H9 (cell line): ENCODE measurements around the gene SELENOF. TPM values are rescaled to one million over a fixed set of nuclear protein-coding genes. Genes with fewer than 3 reads are reported as not detected.

Source experiments
- DNase-seq: peaks from one replicate; pipeline ENCODE4 v3.0.0-alpha.2; 2017
- H2AFZ ChIP-seq: one replicate; pipeline ENCODE4 v1.6.1; 2013; ENCODE audit warnings: mild to moderate bottlenecking, low read length, control low read depth, moderate library complexity
- H2AK5ac ChIP-seq: 2 replicates; pipeline ENCODE4 v1.6.1; 2013; ENCODE audit warnings: low read length, control low read depth, mixed read lengths; ENCODE audit not compliant: insufficient read length
- H2BK120ac ChIP-seq: one replicate; pipeline ENCODE4 v1.6.1; 2013; ENCODE audit warnings: low read depth, mild to moderate bottlenecking, low read length, control low read depth, inconsistent platforms; ENCODE audit not compliant: poor library complexity, severe bottlenecking
- H2BK12ac ChIP-seq: 2 replicates; pipeline ENCODE4 v1.6.1; 2013; ENCODE audit warnings: low read length, control low read depth, mixed read lengths, low read depth; ENCODE audit not compliant: insufficient read length
- H2BK15ac ChIP-seq: 2 replicates; pipeline ENCODE4 v1.6.1; 2013; ENCODE audit warnings: low read depth, low read length, control low read depth
- H2BK20ac ChIP-seq: one replicate; pipeline ENCODE4 v1.6.1; 2013; ENCODE audit warnings: low read depth, mild to moderate bottlenecking, low read length, control low read depth, inconsistent platforms; ENCODE audit not compliant: poor library complexity, severe bottlenecking
- H2BK5ac ChIP-seq: 2 replicates; pipeline ENCODE4 v1.6.1; 2013; ENCODE audit warnings: low read length, control low read depth, mixed read lengths; ENCODE audit not compliant: insufficient read length
- H3K14ac ChIP-seq: 2 replicates; pipeline ENCODE4 v1.6.1; 2013; ENCODE audit warnings: low read length, control low read depth; ENCODE audit not compliant: insufficient read depth
- H3K18ac ChIP-seq: 2 replicates; pipeline ENCODE4 v1.6.1; 2013; ENCODE audit warnings: low read depth, mild to moderate bottlenecking, mixed read lengths, low read length, control low read depth; ENCODE audit not compliant: insufficient read length
- H3K23ac ChIP-seq: 2 replicates; pipeline ENCODE4 v1.6.1; 2013; ENCODE audit warnings: low read length, control low read depth, mixed read lengths, low read depth; ENCODE audit not compliant: insufficient read length
- H3K23me2 ChIP-seq: 2 replicates; pipeline ENCODE4 v1.6.1; 2013; ENCODE audit warnings: low read depth, mild to moderate bottlenecking, mixed read lengths, low read length, control low read depth; ENCODE audit not compliant: insufficient read length, poor library complexity, severe bottlenecking
- H3K27ac ChIP-seq: 2 replicates; pipeline ENCODE4 v1.5.1; 2013; ENCODE audit warnings: low read length, control low read depth, mixed read lengths, low read depth; ENCODE audit not compliant: insufficient read length
- H3K27me3 ChIP-seq: 2 replicates; pipeline ENCODE4 v1.6.1; 2013; ENCODE audit warnings: low read length, control low read depth, inconsistent platforms; ENCODE audit not compliant: insufficient read depth
- H3K4ac ChIP-seq: 2 replicates; pipeline ENCODE4 v1.6.1; 2013; ENCODE audit warnings: low read depth, mild to moderate bottlenecking, control low read depth, inconsistent platforms, low read length, moderate library complexity
- H3K4me1 ChIP-seq: 2 replicates; pipeline ENCODE4 v1.6.1; 2013; ENCODE audit warnings: low read length, control low read depth, inconsistent platforms; ENCODE audit not compliant: insufficient read depth
- H3K4me2 ChIP-seq: 2 replicates; pipeline ENCODE4 v1.6.1; 2013; ENCODE audit warnings: low read length, control low read depth, mixed read lengths; ENCODE audit not compliant: insufficient read length, insufficient read depth
- H3K56ac ChIP-seq: 2 replicates; pipeline ENCODE4 v1.6.1; 2013; ENCODE audit warnings: low read depth, mild to moderate bottlenecking, mixed read lengths, low read length, control low read depth; ENCODE audit not compliant: insufficient read length
- H3K79me1 ChIP-seq: 2 replicates; pipeline ENCODE4 v1.6.1; 2013; ENCODE audit warnings: low read depth, mild to moderate bottlenecking, moderate library complexity, low read length, control low read depth, inconsistent platforms; ENCODE audit not compliant: insufficient read depth, poor library complexity, severe bottlenecking
- H3K79me2 ChIP-seq: 2 replicates; pipeline ENCODE4 v1.6.1; 2013; ENCODE audit warnings: low read length, control low read depth, inconsistent platforms; ENCODE audit not compliant: insufficient read depth
- H3K9ac ChIP-seq: 2 replicates; pipeline ENCODE4 v1.6.1; 2013; ENCODE audit warnings: low read length, control low read depth, mixed read lengths; ENCODE audit not compliant: insufficient read length; ENCODE audit errors: extremely low read depth
- H3K9me3 ChIP-seq: one replicate; pipeline ENCODE4 v1.6.1; 2013; ENCODE audit warnings: low read depth, low read length, inconsistent platforms; ENCODE audit not compliant: control insufficient read depth
- H3T11ph ChIP-seq: one replicate; pipeline ENCODE4 v1.6.1; 2013; ENCODE audit warnings: mild to moderate bottlenecking, low read length, control low read depth, inconsistent platforms
- H4K20me1 ChIP-seq: one replicate; pipeline ENCODE4 v1.6.1; 2013; ENCODE audit not compliant: control insufficient read depth, insufficient read length, insufficient read depth
- H4K5ac ChIP-seq: 2 replicates; pipeline ENCODE4 v1.6.1; 2013; ENCODE audit warnings: low read depth, mild to moderate bottlenecking, mixed read lengths, low read length, control low read depth; ENCODE audit not compliant: insufficient read length
- H4K8ac ChIP-seq: replicated peaks from 2 replicates; pipeline ENCODE4 v1.6.1; 2013; ENCODE audit warnings: low read length, control low read depth, mixed read lengths, low read depth; ENCODE audit not compliant: insufficient read length
- H4K91ac ChIP-seq: 2 replicates; pipeline ENCODE4 v1.6.1; 2013; ENCODE audit warnings: low read depth, mild to moderate bottlenecking, moderate library complexity, mixed read lengths, low read length, control low read depth; ENCODE audit not compliant: insufficient read length
- H3K27ac Mint-ChIP-seq, 3 experiments: 2 replicates in 2 of 3; 3 replicates in 1 of 3; pipeline ENCODE4 v1.8.0; 2020 to 2021; ENCODE audit warnings: mixed read lengths in 3 of 3, mild to moderate bottlenecking in 1 of 3, moderate library complexity in 1 of 3
- H3K27me3 Mint-ChIP-seq: 2 replicates; pipeline ENCODE4 v1.8.0; 2021; ENCODE audit warnings: low read depth, mild to moderate bottlenecking, moderate library complexity, mixed read lengths
- H3K36me3 Mint-ChIP-seq, 3 experiments: 2 replicates in 2 of 3; 3 replicates in 1 of 3; pipeline ENCODE4 v1.8.0; 2020 to 2021; ENCODE audit warnings: low read depth in 3 of 3, mixed read lengths in 3 of 3; ENCODE audit not compliant: insufficient read depth in 1 of 3
- H3K4me1 Mint-ChIP-seq, 2 experiments: 2 replicates each; pipeline ENCODE4 v1.8.0; 2020; ENCODE audit warnings: mixed read lengths in 2 of 2
- H3K4me3 Mint-ChIP-seq, 2 experiments: 2 replicates in 1 of 2; 3 replicates in 1 of 2; pipeline ENCODE4 v1.8.0; 2020 to 2021; ENCODE audit warnings: mild to moderate bottlenecking in 2 of 2, mixed read lengths in 2 of 2, moderate library complexity in 1 of 2
- H3K9me3 Mint-ChIP-seq, 2 experiments: 2 replicates in 1 of 2; 3 replicates in 1 of 2; pipeline ENCODE4 v1.8.0; 2020; ENCODE audit warnings: mild to moderate bottlenecking in 2 of 2, mixed read lengths in 2 of 2, moderate library complexity in 1 of 2
- CTCF ChIP-seq: fragments of 200-600 bp; sonication (generic); conservative IDR thresholded peaks from 3 replicates; pipeline ENCODE4 v1.8.0; 2021; ENCODE audit warnings: antibody characterized with exemption, mild to moderate bottlenecking
- WGBS: extraction: QIAGEN DNeasy Blood & Tissue Kit; methylation state at CpG from one replicate; pipeline ENCODE4 v1.1.7; 2013; ENCODE audit warnings: missing lambda C conversion rate, low lambda C conversion rate, mixed read lengths; ENCODE audit not compliant: insufficient read length; ENCODE audit errors: extremely low coverage; 5-methylcytosine and 5-hydroxymethylcytosine counted together
- total RNA-seq: library from RNA; stranded (reverse); gene quantifications from 2 replicates; pipeline ENCODE4 v1.2.1, GENCODE V29; 2021

Gene SELENOF
- total RNA-seq, 1 experiment from 2014 or later = 143 TPM

GRCh38 chr1:86871001-86871400 is 42.9 kb downstream of the SELENOF start:
- no peak overlapping the region for H3K4me3 Mint-ChIP-seq

More at GRCh38 chr1:86871001-86871400, 42.9 kb downstream of the SELENOF start:
- Histone ChIP-seq H4K5ac (no peak overlapping the region), H3T11ph (no peak overlapping the region), H3K23ac (no peak overlapping the region), H3K4me2 (no peak overlapping the region), H3K9me3 (no peaks in the 10 kb centered on the region), H3K9ac (no peak overlapping the region), H2AFZ (no peak overlapping the region), H3K18ac (no peak overlapping the region), H2BK12ac (no peak overlapping the region), H3K27me3 (no peaks in the 10 kb centered on the region), H3K14ac (no peak overlapping the region), H4K8ac (no peak overlapping the region), H3K79me2 (no peaks in the 10 kb centered on the region), H2BK20ac (no peak overlapping the region), H3K79me1 (no peaks in the 10 kb centered on the region), H2BK15ac (no peak overlapping the region), H2AK5ac (no peak overlapping the region), H3K56ac (no peak overlapping the region), H3K27ac (no peak overlapping the region), H3K23me2 (no peaks in the 10 kb centered on the region), H4K20me1 (no peaks in the 10 kb centered on the region), H2BK120ac (no peak overlapping the region), H3K4ac (no peak overlapping the region), H2BK5ac (no peak overlapping the region), H4K91ac (no peak overlapping the region), H3K4me1 (no peaks in the 10 kb centered on the region)
- H3K27ac Mint-ChIP-seq = no peak overlapping the region; a peak in 1 of 7 replicates
- DNase-seq = no peak
- H3K36me3 Mint-ChIP-seq = peaks cover 7 to 24% (median 18%) of the 10 kb centered on the region in 3 experiments; a peak in 6 of 7 replicates
- peaks cover 12% of the 10 kb centered on the region in 2 experiments for H3K4me1 Mint-ChIP-seq
- no peak for TF ChIP-seq CTCF
- H3K9me3 Mint-ChIP-seq = no peaks in the 10 kb centered on the region; a peak in 1 of 5 replicates
- no peaks in the 10 kb centered on the region for H3K27me3 Mint-ChIP-seq
- no CpG with 5 or more reads among the region's 3 CpGs for WGBS
